HepG2 (cell line): ENCODE data around the gene ETF1. TPM values are rescaled to one million over a fixed set of nuclear protein-coding genes. Genes with fewer than 3 reads are reported as not detected.
A peak's percentile ranks its signal among the peaks of the same experiment; 100 is the strongest.

Experiments
- DNMT1 ChIP-seq: sonication (generic); formaldehyde crosslinking; IDR thresholded peaks from 2 replicates; pipeline ENCODE4 v1.5.1; 2020; ENCODE audit warnings: mild to moderate bottlenecking, missing genetic modification reagents
- ELF1 ChIP-seq: sonication (generic); formaldehyde crosslinking; IDR thresholded peaks from 2 replicates; pipeline ENCODE4 v1.4.0; 2020; ENCODE audit warnings: missing genetic modification reagents
- FOXO1 ChIP-seq: sonication (generic); formaldehyde crosslinking; IDR thresholded peaks from 2 replicates; pipeline ENCODE4 v1.4.0; 2020; ENCODE audit warnings: missing genetic modification reagents
- GATAD1 ChIP-seq: IDR thresholded peaks from 2 replicates; pipeline ENCODE4 v1.6.1; 2016; ENCODE audit warnings: missing genetic modification reagents, missing compliant biosample characterization
- GTF2F1 ChIP-seq: fragments of 150-350 bp; IDR thresholded peaks from 2 replicates; pipeline ENCODE4 v1.6.1; 2014; ENCODE audit warnings: low read length
- HNF4G ChIP-seq, 2 experiments: sonication (generic) in 1 of 2; formaldehyde crosslinking in 1 of 2; IDR thresholded peaks; 2 replicates each; pipeline versions ENCODE4 v1.4.0 to v1.6.1; 2011 to 2020; ENCODE audit warnings: borderline replicate concordance in 2 of 2, low read depth in 2 of 2, mild to moderate bottlenecking in 2 of 2, low read length in 1 of 2, missing genetic modification reagents in 1 of 2, moderate library complexity in 1 of 2
- HOXA5 ChIP-seq: sonication (generic); formaldehyde crosslinking; IDR thresholded peaks from 2 replicates; pipeline ENCODE4 v1.4.0; 2020; ENCODE audit warnings: missing genetic modification reagents
- KLF15 ChIP-seq: sonication (generic); formaldehyde crosslinking; IDR thresholded peaks from 2 replicates; pipeline ENCODE4 v1.8.1; 2023; ENCODE audit warnings: borderline replicate concordance, mild to moderate bottlenecking, inconsistent platforms, missing genetic modification reagents, mixed read lengths
- MXD4 ChIP-seq: IDR thresholded peaks from 2 replicates; pipeline ENCODE4 v1.6.1; 2016; ENCODE audit warnings: mild to moderate bottlenecking, missing biosample characterization, missing genetic modification reagents
- TEF ChIP-seq: sonication (generic); formaldehyde crosslinking; IDR thresholded peaks from 2 replicates; pipeline ENCODE4 v1.5.0; 2020; ENCODE audit warnings: missing genetic modification reagents
- TFDP1 ChIP-seq: IDR thresholded peaks from 2 replicates; pipeline ENCODE4 v1.6.1; 2016; ENCODE audit warnings: missing compliant biosample characterization, missing genetic modification reagents, borderline replicate concordance
- ZBTB37 ChIP-seq: sonication (generic); formaldehyde crosslinking; IDR thresholded peaks from 2 replicates; pipeline ENCODE4 v1.4.0; 2020; ENCODE audit warnings: mild to moderate bottlenecking, missing genetic modification reagents
- ZNF12 ChIP-seq: sonication (generic); formaldehyde crosslinking; IDR thresholded peaks from 2 replicates; pipeline ENCODE4 v1.5.0; 2020; ENCODE audit warnings: missing genetic modification reagents
- ZNF382 ChIP-seq: sonication (generic); formaldehyde crosslinking; IDR thresholded peaks from 2 replicates; pipeline ENCODE4 v1.5.0; 2020; ENCODE audit warnings: missing genetic modification reagents, mild to moderate bottlenecking, borderline replicate concordance
- ZNF580 ChIP-seq: IDR thresholded peaks from 2 replicates; pipeline ENCODE4 v1.6.1; 2016; ENCODE audit warnings: low read depth, borderline replicate concordance
- ZNF597 ChIP-seq: sonication (generic); formaldehyde crosslinking; IDR thresholded peaks from 2 replicates; pipeline ENCODE4 v1.5.0; 2020; ENCODE audit warnings: missing genetic modification reagents
- ZNF678 ChIP-seq: sonication (generic); formaldehyde crosslinking; IDR thresholded peaks from 2 replicates; pipeline ENCODE4 v1.4.0; 2020; ENCODE audit warnings: mild to moderate bottlenecking, missing genetic modification reagents
- ZNF775 ChIP-seq: sonication (generic); formaldehyde crosslinking; IDR thresholded peaks from 2 replicates; pipeline ENCODE4 v1.4.0; 2020; ENCODE audit warnings: missing genetic modification reagents, mild to moderate bottlenecking, moderate library complexity, borderline replicate concordance
- ZNF816 ChIP-seq: sonication (generic); formaldehyde crosslinking; IDR thresholded peaks from 2 replicates; pipeline ENCODE4 v1.8.0; 2022; ENCODE audit warnings: missing genetic modification reagents, mild to moderate bottlenecking, borderline replicate concordance
- ZNF839 ChIP-seq: sonication (generic); formaldehyde crosslinking; IDR thresholded peaks from 2 replicates; pipeline ENCODE4 v1.4.0; 2020; ENCODE audit warnings: missing genetic modification reagents, mild to moderate bottlenecking, borderline replicate concordance
- ZSCAN5A ChIP-seq: sonication (generic); formaldehyde crosslinking; IDR thresholded peaks from 2 replicates; pipeline ENCODE4 v1.8.0; 2022; ENCODE audit warnings: mild to moderate bottlenecking, missing genetic modification reagents, borderline replicate concordance
- polyA plus RNA-seq, 8 experiments: library from polyadenylated mRNA; depleted of rRNA in 3 of 8; stranded (reverse) in 7 of 8; unstranded in 1 of 8; fragments of >200 nt; fragmentation: Illumina TruSeq in 4 of 8; extraction: Trizol in 4 of 8; gene quantifications; 2 replicates each; pipeline versions ENCODE4 v1.2.1 to v1.2.3, GENCODE V29; 2011 to 2016; ENCODE audit warnings: low read depth in 4 of 8, missing spikeins in 1 of 8, mixed read lengths in 1 of 8; ENCODE audit not compliant: insufficient read depth in 1 of 8
- total RNA-seq, 5 experiments: library from RNA; depleted of rRNA; stranded (reverse); fragments of >200 nt; fragmentation: Illumina TruSeq; extraction: Trizol; gene quantifications; 2 replicates each; pipeline ENCODE4 v1.2.3, GENCODE V29; 2016; ENCODE audit warnings: low read depth in 1 of 5

Gene ETF1
- total and polyA plus RNA-seq, 2 of the 13 experiments (the other 11 are each of a cell fraction or from before 2014, with no cell fraction given), result 52.1 to 184 TPM

GRCh38 chr5:138460032-138460693 is 82.9 kb downstream of the ETF1 start (continued):
- TF ChIP-seq ZNF597 (no peak), ZSCAN5A (CRISPR knock-in tag) (no peak), ZBTB37 (CRISPR knock-in tag) (0 out of 2 replicates have a peak, but pooled peaks have one; percentile 32), KLF15 (CRISPR knock-in tag) (no peak), ELF1 (no peak), HNF4G (IDR thresholded peaks at IDR 0.05; ENCODE audit: borderline replicate concordance, low read depth, low read length) (no peak), HNF4G (CRISPR knock-in tag; IDR thresholded peaks at IDR 0.05; ENCODE audit: borderline replicate concordance, low read depth) (no peak), TFDP1 (no peak), GATAD1 (CRISPR knock-in tag) (no peak), HOXA5 (no peak), ZNF816 (CRISPR knock-in tag) (no peak), ZNF678 (CRISPR knock-in tag) (0 out of 2 replicates have a peak, but pooled peaks have one; percentile 57), TEF (CRISPR knock-in tag) (no peak), ZNF839 (CRISPR knock-in tag) (0 out of 2 replicates have a peak, but pooled peaks have one; percentile 32), ZNF382 (CRISPR knock-in tag) (no peak), ZNF580 (CRISPR knock-in tag) (no peak), DNMT1 (no peak), MXD4 (CRISPR knock-in tag) (0 out of 2 replicates have a peak, but pooled peaks have one; percentile 14), ZNF775 (CRISPR knock-in tag) (no peak), ZNF12 (CRISPR knock-in tag) (no peak), GTF2F1 (no peak), FOXO1 (no peak)
